GM19193 (cell line): ENCODE measurements around the gene KCNMA1.

Experiments
- POLR2A ChIP-seq: IDR thresholded peaks from 4 replicates; pipeline ENCODE4 v1.6.1; 2011; ENCODE audit not compliant: insufficient read depth, insufficient read length; ENCODE audit errors: extremely low read depth

Gene KCNMA1

DNA sequence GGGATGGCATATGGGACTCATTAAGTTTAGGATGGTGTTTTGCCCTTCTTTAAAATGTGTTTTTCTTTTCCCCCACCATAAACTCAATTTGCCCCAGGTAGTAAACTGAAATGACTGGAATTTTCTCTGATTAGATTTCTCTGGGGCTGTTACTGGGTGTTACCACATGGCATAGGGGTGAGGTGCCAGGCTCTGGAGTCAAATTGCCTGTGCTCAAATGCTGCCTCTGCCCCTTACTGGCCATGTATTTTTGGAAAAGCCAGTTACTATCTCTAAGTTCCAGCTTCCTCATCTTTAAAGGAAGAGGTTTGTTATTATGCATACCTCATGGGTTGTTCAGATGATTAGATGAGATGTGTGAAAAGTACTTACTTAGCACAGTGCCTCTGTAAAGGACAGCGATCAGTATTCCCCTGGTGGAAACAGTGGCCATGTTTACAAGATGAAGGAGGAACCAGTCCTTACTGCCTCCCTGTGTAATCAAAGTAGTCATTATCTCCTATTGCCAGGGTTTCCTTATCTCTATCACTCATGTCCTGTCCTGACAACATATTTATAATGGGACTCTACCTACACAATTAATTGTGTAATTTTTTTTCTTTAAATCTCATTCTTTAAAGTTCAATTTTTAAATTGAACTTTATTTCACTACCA lies 352.0 kb downstream of the KCNMA1 start:
- TF ChIP-seq POLR2A = no peak

DNA sequence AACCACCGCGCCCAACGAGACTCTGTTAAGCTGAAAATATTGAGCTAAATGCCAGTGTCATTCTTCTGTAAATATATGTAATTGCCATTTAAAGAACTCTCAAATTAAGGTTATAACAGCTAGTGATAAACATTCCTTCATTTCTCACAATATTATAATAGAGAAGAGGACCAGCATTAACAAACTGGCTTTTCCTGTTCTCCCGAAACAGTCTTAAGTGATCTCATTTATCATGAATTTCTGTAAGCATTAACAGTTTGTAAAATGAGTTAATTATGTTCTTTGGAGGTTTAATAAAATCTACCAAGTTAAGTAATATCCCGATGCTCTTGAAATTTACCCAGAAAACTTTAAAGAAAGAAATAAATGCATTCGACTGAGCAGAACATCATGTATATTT lies 352.8 kb downstream of the KCNMA1 start:
- no peak for TF ChIP-seq POLR2A

DNA sequence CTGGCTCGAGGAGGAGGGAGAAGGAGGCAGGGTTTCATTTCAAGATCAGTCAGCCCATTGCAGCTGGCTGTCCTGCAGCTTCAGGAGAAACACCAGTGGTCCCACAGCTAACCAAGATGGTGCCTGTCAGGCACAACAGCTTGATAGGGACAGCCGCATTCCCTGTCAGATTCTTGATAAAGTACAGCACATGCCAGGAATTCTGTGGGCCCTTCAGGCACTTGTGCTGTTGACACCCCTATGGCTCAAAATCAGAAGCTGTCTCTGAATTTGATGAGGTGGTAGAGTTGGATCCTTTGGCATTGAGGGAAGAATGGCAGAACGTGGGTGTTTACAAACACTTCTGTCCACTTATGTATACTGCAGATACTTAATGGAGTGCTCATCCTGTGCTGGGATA lies 354.3 kb downstream of the KCNMA1 start:
- TF ChIP-seq POLR2A = no peak

DNA sequence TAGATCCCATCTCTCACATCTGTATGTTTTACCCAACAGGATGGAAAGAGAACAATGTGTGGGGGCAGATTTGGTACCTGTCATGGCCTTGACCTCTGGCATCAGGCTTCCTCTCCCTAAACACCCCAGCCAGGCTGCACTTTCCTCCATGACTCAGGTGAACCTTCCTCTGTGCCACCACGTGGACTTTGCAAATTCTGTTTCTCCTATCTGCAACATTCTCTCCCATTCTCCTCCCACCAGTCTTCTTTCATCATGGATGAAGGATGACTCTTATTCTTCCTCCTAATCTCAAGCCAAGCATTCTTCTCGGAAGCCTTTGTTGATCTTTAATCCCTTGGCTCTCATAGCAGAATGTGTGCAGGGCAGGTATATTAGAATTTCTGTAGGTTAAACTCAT lies 355.4 kb downstream of the KCNMA1 start:
- TF ChIP-seq POLR2A = no peak

DNA sequence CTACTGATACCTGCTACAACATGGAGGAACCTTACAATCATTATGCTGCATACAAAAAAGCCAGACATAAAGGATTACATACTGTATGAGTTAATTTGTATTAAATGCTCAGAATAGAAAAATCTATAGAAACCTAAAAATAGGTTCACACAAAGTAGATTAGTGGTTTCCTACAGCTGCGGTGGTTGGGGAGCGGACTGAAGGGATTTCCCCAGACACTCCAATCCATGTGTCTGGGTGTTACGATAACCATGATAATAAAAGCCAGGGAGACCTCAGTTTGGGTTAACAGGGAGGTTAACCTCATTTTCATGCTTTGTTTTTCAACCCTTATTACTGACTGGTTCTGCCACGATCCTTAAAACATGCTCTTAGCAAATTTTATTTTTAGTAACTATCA lies 355.9 kb downstream of the KCNMA1 start:
- TF ChIP-seq POLR2A = no peak

DNA sequence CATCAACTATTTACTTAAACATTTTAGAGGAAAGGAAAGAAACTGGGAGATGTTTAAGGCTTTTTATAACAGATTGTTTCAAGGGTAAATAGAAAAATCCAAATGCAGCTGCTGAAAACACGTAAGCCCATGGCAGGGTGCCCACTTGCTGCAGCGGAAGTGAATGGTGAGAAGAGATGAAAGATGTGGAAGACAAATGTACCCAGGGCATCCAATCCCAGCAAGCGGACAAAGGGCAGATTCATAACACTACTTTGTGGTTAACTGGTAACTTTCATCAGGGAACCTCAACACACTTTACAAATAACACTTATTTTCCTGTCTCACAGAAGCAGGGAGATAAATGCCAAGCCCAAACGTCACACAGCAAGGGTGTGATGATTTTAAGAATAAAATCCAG lies 358.4 kb downstream of the KCNMA1 start:
- no peak for TF ChIP-seq POLR2A

DNA sequence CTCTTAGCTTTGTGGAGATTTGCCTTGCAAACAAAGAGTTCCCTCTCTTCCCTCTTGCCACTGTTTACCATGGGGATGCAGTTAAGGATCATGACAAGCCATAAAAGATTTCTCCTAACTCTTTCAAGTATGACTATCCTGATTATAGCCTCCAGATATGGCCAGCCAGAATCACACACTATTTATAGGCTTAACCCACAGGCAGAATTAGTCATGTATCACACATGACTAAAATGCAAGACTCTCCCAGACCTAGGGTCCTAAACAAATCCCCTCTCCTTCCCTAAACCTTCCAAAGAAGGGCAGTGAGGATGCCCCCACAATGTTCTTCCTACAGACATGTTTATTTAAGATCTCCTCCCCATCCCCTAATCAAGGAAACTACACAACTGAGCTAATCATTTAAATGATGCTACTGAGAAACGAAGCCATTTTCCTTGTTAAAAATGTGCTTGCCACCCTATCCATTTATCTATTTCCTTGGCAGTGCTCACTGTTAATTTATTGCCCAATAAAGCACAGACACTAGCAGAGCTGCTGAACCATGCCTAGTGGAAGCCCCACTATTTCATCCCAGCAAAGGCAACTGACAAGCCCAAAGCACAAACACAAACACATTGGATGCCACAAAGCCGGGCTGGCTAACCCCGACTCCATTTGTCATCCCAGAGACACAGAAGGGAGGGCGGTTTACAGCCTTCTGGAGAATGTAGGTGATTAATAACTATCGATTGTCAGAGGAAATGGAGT lies 363.4 kb downstream of the KCNMA1 start:
- TF ChIP-seq POLR2A = no peak

DNA sequence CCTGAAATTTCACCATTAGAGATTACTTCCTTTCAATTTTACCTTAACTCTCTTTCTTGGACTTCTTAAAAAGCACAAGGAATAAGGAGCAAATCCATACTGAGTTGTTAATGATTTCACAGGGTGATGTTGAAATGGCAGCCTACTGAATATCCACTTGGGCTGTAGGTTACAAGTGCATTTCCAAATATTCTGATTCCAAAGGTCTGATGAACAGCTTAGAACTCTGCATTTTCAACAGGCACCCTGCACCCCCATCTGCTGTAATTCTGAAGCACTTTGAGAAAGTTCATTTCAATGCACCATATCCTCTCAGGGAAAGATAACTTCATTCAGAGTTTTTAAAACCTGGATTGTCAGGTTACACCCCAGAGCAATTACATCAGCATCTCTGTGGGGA lies 368.4 kb downstream of the KCNMA1 start:
- TF ChIP-seq POLR2A = no peak

DNA sequence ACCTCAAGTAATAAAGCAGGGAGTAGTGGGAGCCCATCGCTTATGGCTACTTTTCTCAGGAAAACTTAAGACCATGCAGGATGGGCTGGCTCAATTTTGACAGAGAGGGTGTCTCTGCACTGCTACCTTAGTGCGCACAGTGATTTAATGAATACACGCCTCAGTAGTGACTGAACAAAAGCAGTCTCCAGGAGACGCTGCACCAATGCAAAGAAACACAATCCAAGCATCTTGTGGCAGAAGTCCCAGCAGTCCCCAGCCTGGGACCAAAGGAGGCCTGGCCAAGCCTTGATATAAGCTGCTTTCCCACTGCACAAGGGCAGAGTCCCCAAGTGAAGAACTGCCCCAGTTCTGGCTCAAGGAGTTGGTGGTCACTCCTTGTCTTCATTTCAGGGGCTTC lies 368.9 kb downstream of the KCNMA1 start:
- no peak for TF ChIP-seq POLR2A

DNA sequence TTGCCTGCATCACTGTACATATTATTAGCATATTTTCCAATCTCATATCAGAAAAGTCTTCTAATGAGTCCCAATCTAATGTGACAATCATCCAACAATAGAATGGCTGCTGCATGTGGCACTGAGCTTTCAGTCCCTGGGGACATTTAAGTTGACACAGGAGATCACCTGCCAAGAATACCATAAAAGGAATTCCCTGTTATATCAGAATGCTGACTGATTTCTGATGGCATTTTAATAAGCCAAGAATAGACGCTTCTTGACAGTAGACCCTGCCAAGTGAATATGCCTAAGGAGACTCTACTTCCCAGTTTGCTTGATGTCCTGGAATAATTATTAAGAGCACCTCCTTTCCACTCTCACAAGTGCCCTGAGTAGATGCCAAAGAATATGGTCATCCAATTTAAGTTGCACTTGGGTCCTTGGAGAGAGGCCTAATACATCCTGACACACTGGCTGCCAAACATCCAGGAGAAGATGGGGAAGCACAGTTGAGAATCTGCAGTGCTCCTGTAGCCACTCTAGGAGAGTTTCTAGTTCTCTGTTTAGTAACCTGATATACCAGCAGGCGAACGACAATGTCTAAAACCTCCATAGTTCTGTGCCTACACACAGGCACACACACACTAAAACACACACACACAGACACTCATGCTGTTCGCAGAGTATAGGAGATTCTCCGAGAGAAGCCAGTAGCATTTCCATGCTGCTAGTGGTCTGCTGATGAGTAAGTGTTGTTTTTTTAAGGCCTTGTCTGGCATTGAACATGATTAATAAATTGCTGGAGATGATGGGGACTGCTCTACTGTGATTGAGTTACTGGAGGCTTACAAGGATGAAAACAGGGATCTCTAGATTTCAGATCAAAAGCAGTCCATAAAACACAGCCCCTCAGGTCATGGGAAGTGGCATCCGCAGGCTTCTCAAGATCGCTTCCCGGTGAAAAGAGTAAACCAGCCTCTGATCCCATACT lies 369.6 kb downstream of the KCNMA1 start:
- TF ChIP-seq POLR2A = no peak

DNA sequence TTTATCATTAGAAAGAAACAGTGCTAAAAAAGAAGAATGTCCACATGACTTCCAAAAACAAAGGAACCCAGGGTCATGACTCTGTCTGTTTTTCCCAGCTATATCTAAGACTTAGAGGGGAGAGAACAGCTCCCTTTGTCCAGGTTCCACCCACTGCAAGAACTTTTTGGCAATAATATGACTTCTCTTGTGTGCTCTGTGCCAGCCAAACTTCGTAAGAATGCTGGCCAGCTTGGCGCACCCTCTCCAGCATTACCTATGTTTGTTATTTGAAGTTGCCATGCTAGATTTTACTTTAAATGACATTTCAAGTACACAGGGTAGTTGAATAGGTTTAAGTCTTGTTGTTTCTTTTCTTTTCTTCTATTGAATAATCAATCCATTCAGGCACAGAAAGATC lies 371.4 kb downstream of the KCNMA1 start:
- no peak for TF ChIP-seq POLR2A

DNA sequence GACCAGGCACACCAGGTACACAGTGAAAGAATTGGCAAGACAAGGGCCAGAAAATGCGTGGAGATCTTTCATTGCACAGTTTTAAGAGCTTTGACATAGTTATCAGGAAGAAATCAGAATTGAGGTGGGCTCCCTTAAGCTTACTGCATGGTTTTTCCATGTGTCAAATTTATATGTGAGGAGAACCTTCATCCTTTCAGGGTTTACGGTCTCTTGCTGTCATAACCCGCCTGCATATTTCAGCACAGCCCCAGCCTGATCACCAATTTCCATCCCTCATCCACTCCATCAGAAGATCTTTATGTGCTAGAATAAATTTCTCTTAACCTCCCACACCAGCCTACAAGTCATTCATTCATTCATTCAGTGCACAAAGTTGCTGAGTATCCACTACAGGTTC lies 373.1 kb downstream of the KCNMA1 start:
- TF ChIP-seq POLR2A = no peak

DNA sequence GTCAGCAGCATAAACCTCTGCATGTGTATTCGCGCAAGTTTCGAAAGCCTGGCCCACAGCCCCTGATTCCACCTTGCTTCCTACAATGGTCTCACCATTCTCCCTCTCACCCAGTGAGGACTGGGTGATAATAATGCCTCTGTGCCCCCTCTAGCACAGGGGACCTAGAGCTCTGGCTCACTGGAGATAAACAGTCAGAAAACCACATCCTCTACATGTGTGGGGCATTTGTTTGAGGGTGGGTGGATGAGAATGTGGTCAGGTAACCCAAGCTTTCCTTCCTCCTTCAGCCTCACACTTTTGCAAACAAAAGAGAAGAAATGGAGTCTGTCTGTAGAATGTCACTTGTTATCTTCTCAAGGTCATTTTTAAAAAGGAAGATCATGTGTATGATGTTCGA lies 373.5 kb downstream of the KCNMA1 start:
- no peak for TF ChIP-seq POLR2A

DNA sequence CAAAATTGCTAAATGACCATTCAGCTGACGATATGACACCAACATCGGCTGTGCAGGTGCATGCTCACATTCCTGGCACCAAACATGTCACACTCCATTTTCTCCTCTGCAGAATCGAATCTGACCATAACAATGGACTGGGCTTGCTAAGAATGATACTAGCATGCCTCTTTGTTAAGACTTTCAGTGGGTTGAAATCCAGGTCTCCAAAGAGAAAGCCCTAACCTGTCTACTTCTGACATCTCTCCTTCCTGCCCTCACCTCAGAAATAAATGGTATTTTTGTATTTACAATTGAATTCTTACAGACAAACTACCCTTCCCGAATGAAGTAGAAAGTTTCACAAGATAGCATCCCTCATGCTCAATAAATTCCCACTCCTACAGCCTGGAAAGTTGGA lies 373.9 kb downstream of the KCNMA1 start:
- no peak for TF ChIP-seq POLR2A

DNA sequence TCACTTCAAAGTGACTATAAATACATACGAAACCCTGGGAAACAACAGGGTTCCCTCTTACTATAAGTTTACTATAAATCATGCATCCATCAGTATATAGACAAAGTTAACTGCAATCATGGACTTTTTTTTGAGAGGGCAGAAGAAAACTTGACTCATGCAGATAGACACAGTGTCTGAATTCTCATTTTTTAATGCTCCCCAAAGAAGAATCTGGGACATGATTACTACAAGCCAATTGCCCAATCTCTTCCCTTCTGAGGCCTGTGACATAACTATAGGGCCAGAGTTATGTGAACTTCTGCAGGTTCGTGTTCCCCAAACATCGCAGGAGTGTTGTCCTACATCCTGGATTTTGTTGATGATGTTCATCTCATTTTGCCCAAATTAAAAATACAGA lies 376.5 kb downstream of the KCNMA1 start:
- no peak for TF ChIP-seq POLR2A

DNA sequence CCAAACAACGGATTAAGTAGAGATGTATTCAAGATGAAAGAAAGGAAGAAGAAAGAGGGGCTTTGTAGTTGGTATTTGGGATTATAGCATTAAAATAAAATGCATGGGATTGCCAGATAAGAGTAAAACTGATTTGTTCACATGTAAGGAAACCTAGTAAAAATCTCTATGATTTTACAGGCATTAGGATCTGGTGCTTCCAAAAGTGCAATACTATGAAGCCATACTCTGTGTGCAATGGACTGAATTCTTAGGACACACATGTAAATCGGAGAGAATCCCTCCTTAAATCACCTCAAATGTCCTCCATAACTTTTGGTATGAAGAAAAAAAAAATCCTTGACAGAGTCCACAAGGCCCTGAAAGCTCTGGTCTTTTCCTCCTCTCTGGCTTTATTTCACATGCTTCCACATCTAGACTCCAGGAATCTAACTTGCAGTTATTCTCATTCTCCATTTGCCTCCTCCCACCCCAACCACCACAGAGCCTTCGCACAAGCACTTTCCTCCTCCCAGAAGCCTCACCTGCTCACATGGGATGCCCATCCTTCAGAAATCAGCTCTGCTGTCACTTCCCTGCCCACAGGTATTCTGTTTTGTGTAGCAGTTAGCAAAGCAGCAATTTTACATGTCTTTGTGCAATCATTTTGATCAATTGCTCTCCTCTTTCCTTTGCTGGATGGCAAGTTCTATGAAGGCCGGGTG lies 378.3 kb downstream of the KCNMA1 start:
- TF ChIP-seq POLR2A = no peak

DNA sequence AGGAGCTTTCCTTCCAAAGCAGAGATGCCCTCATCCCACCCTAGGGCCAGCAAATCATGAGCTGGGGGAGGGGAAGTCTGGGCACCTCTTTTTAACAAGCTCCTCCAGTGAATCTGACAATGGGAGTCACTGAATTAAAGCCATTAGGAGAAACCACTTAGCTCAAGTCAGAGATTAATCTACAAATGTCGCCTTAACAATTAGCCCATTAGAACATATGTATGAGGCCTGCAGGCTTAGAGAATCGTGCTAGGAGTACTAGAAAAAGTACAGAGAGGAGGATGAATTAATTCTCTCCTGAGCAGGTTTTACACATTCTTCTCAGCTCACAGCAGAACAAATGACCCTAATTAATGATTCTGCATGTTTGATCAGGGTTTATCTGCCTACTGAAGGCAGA lies 381.3 kb downstream of the KCNMA1 start:
- no peak for TF ChIP-seq POLR2A
